H9 (cell line): ENCODE measurements around the gene DAB2IP. TPM values are rescaled to one million over a fixed set of nuclear protein-coding genes. Genes with fewer than 3 reads are reported as not detected.

ENCODE experiments used
- DNase-seq: peaks from one replicate; pipeline ENCODE4 v3.0.0-alpha.2; 2017
- H2AFZ ChIP-seq: one replicate; pipeline ENCODE4 v1.6.1; 2013; ENCODE audit warnings: mild to moderate bottlenecking, low read length, control low read depth, moderate library complexity
- H2AK5ac ChIP-seq: 2 replicates; pipeline ENCODE4 v1.6.1; 2013; ENCODE audit warnings: low read length, control low read depth, mixed read lengths; ENCODE audit not compliant: insufficient read length
- H2BK120ac ChIP-seq: one replicate; pipeline ENCODE4 v1.6.1; 2013; ENCODE audit warnings: low read depth, mild to moderate bottlenecking, low read length, control low read depth, inconsistent platforms; ENCODE audit not compliant: poor library complexity, severe bottlenecking
- H2BK12ac ChIP-seq: 2 replicates; pipeline ENCODE4 v1.6.1; 2013; ENCODE audit warnings: low read length, control low read depth, mixed read lengths, low read depth; ENCODE audit not compliant: insufficient read length
- H2BK15ac ChIP-seq: 2 replicates; pipeline ENCODE4 v1.6.1; 2013; ENCODE audit warnings: low read depth, low read length, control low read depth
- H2BK20ac ChIP-seq: one replicate; pipeline ENCODE4 v1.6.1; 2013; ENCODE audit warnings: low read depth, mild to moderate bottlenecking, low read length, control low read depth, inconsistent platforms; ENCODE audit not compliant: poor library complexity, severe bottlenecking
- H2BK5ac ChIP-seq: 2 replicates; pipeline ENCODE4 v1.6.1; 2013; ENCODE audit warnings: low read length, control low read depth, mixed read lengths; ENCODE audit not compliant: insufficient read length
- H3K14ac ChIP-seq: 2 replicates; pipeline ENCODE4 v1.6.1; 2013; ENCODE audit warnings: low read length, control low read depth; ENCODE audit not compliant: insufficient read depth
- H3K18ac ChIP-seq: 2 replicates; pipeline ENCODE4 v1.6.1; 2013; ENCODE audit warnings: low read depth, mild to moderate bottlenecking, mixed read lengths, low read length, control low read depth; ENCODE audit not compliant: insufficient read length
- H3K23ac ChIP-seq: 2 replicates; pipeline ENCODE4 v1.6.1; 2013; ENCODE audit warnings: low read length, control low read depth, mixed read lengths, low read depth; ENCODE audit not compliant: insufficient read length
- H3K23me2 ChIP-seq: 2 replicates; pipeline ENCODE4 v1.6.1; 2013; ENCODE audit warnings: low read depth, mild to moderate bottlenecking, mixed read lengths, low read length, control low read depth; ENCODE audit not compliant: insufficient read length, poor library complexity, severe bottlenecking
- H3K27ac ChIP-seq: 2 replicates; pipeline ENCODE4 v1.5.1; 2013; ENCODE audit warnings: low read length, control low read depth, mixed read lengths, low read depth; ENCODE audit not compliant: insufficient read length
- H3K27me3 ChIP-seq: 2 replicates; pipeline ENCODE4 v1.6.1; 2013; ENCODE audit warnings: low read length, control low read depth, inconsistent platforms; ENCODE audit not compliant: insufficient read depth
- H3K4ac ChIP-seq: 2 replicates; pipeline ENCODE4 v1.6.1; 2013; ENCODE audit warnings: low read depth, mild to moderate bottlenecking, control low read depth, inconsistent platforms, low read length, moderate library complexity
- H3K4me1 ChIP-seq: 2 replicates; pipeline ENCODE4 v1.6.1; 2013; ENCODE audit warnings: low read length, control low read depth, inconsistent platforms; ENCODE audit not compliant: insufficient read depth
- H3K4me2 ChIP-seq: 2 replicates; pipeline ENCODE4 v1.6.1; 2013; ENCODE audit warnings: low read length, control low read depth, mixed read lengths; ENCODE audit not compliant: insufficient read length, insufficient read depth
- H3K56ac ChIP-seq: 2 replicates; pipeline ENCODE4 v1.6.1; 2013; ENCODE audit warnings: low read depth, mild to moderate bottlenecking, mixed read lengths, low read length, control low read depth; ENCODE audit not compliant: insufficient read length
- H3K79me1 ChIP-seq: 2 replicates; pipeline ENCODE4 v1.6.1; 2013; ENCODE audit warnings: low read depth, mild to moderate bottlenecking, moderate library complexity, low read length, control low read depth, inconsistent platforms; ENCODE audit not compliant: insufficient read depth, poor library complexity, severe bottlenecking
- H3K79me2 ChIP-seq: 2 replicates; pipeline ENCODE4 v1.6.1; 2013; ENCODE audit warnings: low read length, control low read depth, inconsistent platforms; ENCODE audit not compliant: insufficient read depth
- H3K9ac ChIP-seq: 2 replicates; pipeline ENCODE4 v1.6.1; 2013; ENCODE audit warnings: low read length, control low read depth, mixed read lengths; ENCODE audit not compliant: insufficient read length; ENCODE audit errors: extremely low read depth
- H3K9me3 ChIP-seq: one replicate; pipeline ENCODE4 v1.6.1; 2013; ENCODE audit warnings: low read depth, low read length, inconsistent platforms; ENCODE audit not compliant: control insufficient read depth
- H3T11ph ChIP-seq: one replicate; pipeline ENCODE4 v1.6.1; 2013; ENCODE audit warnings: mild to moderate bottlenecking, low read length, control low read depth, inconsistent platforms
- H4K20me1 ChIP-seq: one replicate; pipeline ENCODE4 v1.6.1; 2013; ENCODE audit not compliant: control insufficient read depth, insufficient read length, insufficient read depth
- H4K5ac ChIP-seq: 2 replicates; pipeline ENCODE4 v1.6.1; 2013; ENCODE audit warnings: low read depth, mild to moderate bottlenecking, mixed read lengths, low read length, control low read depth; ENCODE audit not compliant: insufficient read length
- H4K8ac ChIP-seq: replicated peaks from 2 replicates; pipeline ENCODE4 v1.6.1; 2013; ENCODE audit warnings: low read length, control low read depth, mixed read lengths, low read depth; ENCODE audit not compliant: insufficient read length
- H4K91ac ChIP-seq: 2 replicates; pipeline ENCODE4 v1.6.1; 2013; ENCODE audit warnings: low read depth, mild to moderate bottlenecking, moderate library complexity, mixed read lengths, low read length, control low read depth; ENCODE audit not compliant: insufficient read length
- H3K27ac Mint-ChIP-seq, 3 experiments: 2 replicates in 2 of 3; 3 replicates in 1 of 3; pipeline ENCODE4 v1.8.0; 2020 to 2021; ENCODE audit warnings: mixed read lengths in 3 of 3, mild to moderate bottlenecking in 1 of 3, moderate library complexity in 1 of 3
- H3K27me3 Mint-ChIP-seq: 2 replicates; pipeline ENCODE4 v1.8.0; 2021; ENCODE audit warnings: low read depth, mild to moderate bottlenecking, moderate library complexity, mixed read lengths
- H3K36me3 Mint-ChIP-seq, 3 experiments: 2 replicates in 2 of 3; 3 replicates in 1 of 3; pipeline ENCODE4 v1.8.0; 2020 to 2021; ENCODE audit warnings: low read depth in 3 of 3, mixed read lengths in 3 of 3; ENCODE audit not compliant: insufficient read depth in 1 of 3
- H3K4me1 Mint-ChIP-seq, 2 experiments: 2 replicates each; pipeline ENCODE4 v1.8.0; 2020; ENCODE audit warnings: mixed read lengths in 2 of 2
- H3K4me3 Mint-ChIP-seq, 2 experiments: 2 replicates in 1 of 2; 3 replicates in 1 of 2; pipeline ENCODE4 v1.8.0; 2020 to 2021; ENCODE audit warnings: mild to moderate bottlenecking in 2 of 2, mixed read lengths in 2 of 2, moderate library complexity in 1 of 2
- H3K9me3 Mint-ChIP-seq, 2 experiments: 2 replicates in 1 of 2; 3 replicates in 1 of 2; pipeline ENCODE4 v1.8.0; 2020; ENCODE audit warnings: mild to moderate bottlenecking in 2 of 2, mixed read lengths in 2 of 2, moderate library complexity in 1 of 2
- CTCF ChIP-seq: fragments of 200-600 bp; sonication (generic); conservative IDR thresholded peaks from 3 replicates; pipeline ENCODE4 v1.8.0; 2021; ENCODE audit warnings: antibody characterized with exemption, mild to moderate bottlenecking
- WGBS: extraction: QIAGEN DNeasy Blood & Tissue Kit; methylation state at CpG from one replicate; pipeline ENCODE4 v1.1.7; 2013; ENCODE audit warnings: missing lambda C conversion rate, low lambda C conversion rate, mixed read lengths; ENCODE audit not compliant: insufficient read length; ENCODE audit errors: extremely low coverage; 5-methylcytosine and 5-hydroxymethylcytosine counted together
- total RNA-seq: library from RNA; stranded (reverse); gene quantifications from 2 replicates; pipeline ENCODE4 v1.2.1, GENCODE V29; 2021

Gene DAB2IP
- total RNA-seq, 1 experiment from 2014 or later: 22.6 TPM

GRCh38 chr9:121655231-121655755 lies 3.9 kb downstream of the DAB2IP start:
- Histone ChIP-seq H3K9ac (no peak overlapping the region), H2AFZ (no peak overlapping the region), H3K23ac (no peak overlapping the region), H3K27me3 (no peaks in the 10 kb centered on the region), H3T11ph (no peak overlapping the region), H3K14ac (no peak overlapping the region), H2BK15ac (no peak overlapping the region), H2BK120ac (no peak overlapping the region), H3K4ac (no peak overlapping the region), H2AK5ac (no peak overlapping the region), H3K79me1 (no peaks in the 10 kb centered on the region), H3K9me3 (no peaks in the 10 kb centered on the region), H3K27ac (no peak overlapping the region), H3K79me2 (peaks cover 3% of the 10 kb centered on the region; the same call in 1 of the 2 replicates), H3K56ac (no peak overlapping the region), H4K5ac (no peak overlapping the region), H2BK12ac (no peak overlapping the region), H3K4me1 (peaks cover 2% of the 10 kb centered on the region; the same call in 1 of the 2 replicates), H4K20me1 (peaks cover 4% of the 10 kb centered on the region), H3K23me2 (peaks cover 9% of the 10 kb centered on the region), H4K8ac (no peak overlapping the region), H3K4me2 (no peak overlapping the region), H3K18ac (no peak overlapping the region), H2BK20ac (no peak overlapping the region), H4K91ac (no peak overlapping the region), H2BK5ac (no peak overlapping the region)
- Mint-ChIP-seq H3K4me1 (peaks cover 34 to 42% of the 10 kb centered on the region in 2 experiments), H3K9me3 (no peaks in the 10 kb centered on the region), H3K27ac (peak overlapping the region in 1 of 3 experiments; percentile 30; a peak in 1 of 7 replicates), H3K27me3 (peaks cover 32% of the 10 kb centered on the region), H3K36me3 (peaks cover 0 to 3% (median 2%) of the 10 kb centered on the region in 3 experiments; a peak in 2 of 7 replicates), H3K4me3 (no peak overlapping the region)
- WGBS: no CpG with 5 or more reads among the region's 3 CpGs
- DNase-seq: no peak
- no peak for TF ChIP-seq CTCF
